Heart left ventricle (tissue), 16 donors: ENCODE measurements around the gene ITPRID1. TPM values are rescaled to one million over a fixed set of nuclear protein-coding genes. Genes with fewer than 3 reads are reported as not detected.

Experiments used
- ATAC-seq, 4 donors: fragments of 200-7000 bp; cut with Tn5 transposase; one replicate each; pipeline ENCODE4 v1.9.1; 2020 to 2022; ENCODE audit warnings: moderate library complexity in 4 of 4, mild to moderate bottlenecking in 3 of 4, moderate number of reproducible peaks in 1 of 4
- DNase-seq, 5 donors: peaks; one replicate each; pipeline ENCODE4 v3.0.0-alpha.2; 2020
- H3K27ac ChIP-seq, 12 donors: fragments of 200-600 bp; sonication (generic) in 4 of 12; one replicate each; pipeline versions ENCODE4 v1.5.0 to v1.8.0; 2016 to 2022; ENCODE audit warnings: mild to moderate bottlenecking in 2 of 12
- H3K27me3 ChIP-seq, 9 donors: fragments of 200-600 bp; sonication (generic) in 2 of 9; one replicate each; pipeline versions ENCODE4 v1.5.1 to v1.8.0; 2016 to 2022; ENCODE audit warnings: mild to moderate bottlenecking in 3 of 9
- H3K36me3 ChIP-seq, 9 donors: fragments of 200-600 bp; sonication (generic) in 2 of 9; one replicate each; pipeline versions ENCODE4 v1.5.0 to v1.8.0; 2018 to 2022; ENCODE audit warnings: mild to moderate bottlenecking in 2 of 9
- H3K4me1 ChIP-seq, 12 donors: fragments of 200-600 bp; sonication (generic) in 4 of 12; one replicate each; pipeline versions ENCODE4 v1.5.0 to v1.8.0; 2016 to 2022; ENCODE audit warnings: mild to moderate bottlenecking in 3 of 12
- H3K4me3 ChIP-seq, 12 donors: fragments of 200-600 bp; sonication (generic) in 4 of 12; one replicate each; pipeline versions ENCODE4 v1.5.0 to v1.8.0; 2017 to 2022; ENCODE audit warnings: mild to moderate bottlenecking in 9 of 12, moderate library complexity in 4 of 12
- H3K9me3 ChIP-seq, 12 donors: fragments of 200-600 bp; sonication (generic) in 4 of 12; one replicate each; pipeline versions ENCODE4 v1.5.0 to v1.8.0; 2016 to 2022; ENCODE audit warnings: mild to moderate bottlenecking in 1 of 12
- POLR2A ChIP-seq, 2 donors: fragments of 450-650 bp; IDR thresholded peaks; one replicate each; pipeline ENCODE4 v1.6.1; 2017; ENCODE audit warnings: antibody characterized with exemption in 2 of 2, mild to moderate bottlenecking in 2 of 2, moderate library complexity in 2 of 2
- WGBS, 4 donors: extraction: QIAGEN DNeasy Blood & Tissue Kit in 2 of 4; methylation state at CpG; one replicate each; pipeline versions ENCODE4 v1.1.5 to v1.1.7; 2013 to 2018; 5-methylcytosine and 5-hydroxymethylcytosine counted together
- intact Hi-C, 10 donors: fragments of 100-400 bp; cut with DNase I; formaldehyde crosslinking; loops; one replicate each; pipeline versions ENCODE4 v1.11.1 to v1.14.2; 2022
- polyA plus RNA-seq, 2 donors: library from polyadenylated mRNA; stranded (reverse); fragments of 200-250 nt; gene quantifications; one replicate each; pipeline ENCODE4 v1.2.3, GENCODE V29; 2013
- total RNA-seq, 9 donors: library from RNA; depleted of rRNA in 2 of 9; stranded (reverse); fragments of >200 nt in 2 of 9; fragmentation: NEBNext Ultra II Directional in 3 of 9; extraction: Animal tissue kit (Norgen Biotek cat#: 25700) in 3 of 9; gene quantifications; one replicate each; pipeline versions ENCODE4 v1.1.0 to v1.2.4, GENCODE V29; 2016 to 2023
- TF ChIP-seq, protein P1 (sequence below), 12 donors: fragments of 200-600 bp; sonication (generic) in 4 of 12; IDR thresholded peaks; one replicate each; pipeline versions ENCODE4 v1.5.0 to v1.8.0; 2018 to 2022; ENCODE audit warnings: antibody characterized with exemption in 12 of 12, mild to moderate bottlenecking in 5 of 12
- donor health status: ischemic (EF 13 %, LVEDD 7.1; RV severe dilation, severe dysfunction).
- donor health status: healthy with polysubstance abuse.
- donor health status: DM: no; HTN: yes; CAD: no.
- donor health status: DM: no; HTN: no; CAD: no.
- donor health status: ischemic (EF 25% LVEDD 6.9; RV normal size, moderate dysfunction).
- donor health status: ischemic (EF 25% LVEDD 5.7; RV mildly dilated, moderate dysfunction).
- donor health status: healthy.
- donor health status: DM: yes; HTN: yes; CAD: no.
- donor health status: ischemic (EF 35%, LVEDD 5.7; RV mildly dilated, moderate dysfunction).
- donor health status: nonischemic (EF 11% LVEDD 7.7; RV severe dilation, severe dysfunction).
- donor health status: DM: yes; HTN: yes; CAD: no.
- donor health status: PGD.
- donor health status: ischemic (EF 29% LVEDD 5.4; RV normal size, mild dysfunction).
- donor health status: nonischemic (EF 23%, LVEDD 6.1; RV moderate dilation, normal function).

Gene ITPRID1
- total and polyA plus RNA-seq, 11 donors, result 0.19 TPM; not detected in 10

DNA sequence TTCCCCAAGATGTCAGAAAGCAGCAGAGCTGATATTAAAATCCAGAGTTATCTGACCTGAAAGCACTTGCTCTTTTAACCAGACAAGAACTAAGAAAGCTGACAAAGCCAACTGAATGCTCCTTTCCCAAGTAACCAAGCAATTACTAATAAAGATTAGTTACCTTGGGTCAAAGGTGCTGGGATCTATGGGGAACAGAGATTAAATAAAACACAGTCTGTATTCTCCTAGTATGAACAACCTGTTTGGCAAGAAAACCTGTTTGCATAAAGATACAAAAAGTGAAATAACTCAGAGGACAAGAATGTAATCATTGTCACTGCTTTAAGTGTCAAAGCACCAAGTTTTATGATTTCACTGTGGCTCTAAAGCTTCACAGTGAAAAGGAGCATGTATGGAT, 35.7 kb downstream of the ITPRID1 start:
- peaks cover 0 to 3% (median 0%) of the 10 kb centered on the region in 12 donors for H3K4me1 ChIP-seq
- no peak for TF ChIP-seq POLR2A (IDR thresholded peaks at IDR 0.05)
- TF ChIP-seq, protein P1, sequence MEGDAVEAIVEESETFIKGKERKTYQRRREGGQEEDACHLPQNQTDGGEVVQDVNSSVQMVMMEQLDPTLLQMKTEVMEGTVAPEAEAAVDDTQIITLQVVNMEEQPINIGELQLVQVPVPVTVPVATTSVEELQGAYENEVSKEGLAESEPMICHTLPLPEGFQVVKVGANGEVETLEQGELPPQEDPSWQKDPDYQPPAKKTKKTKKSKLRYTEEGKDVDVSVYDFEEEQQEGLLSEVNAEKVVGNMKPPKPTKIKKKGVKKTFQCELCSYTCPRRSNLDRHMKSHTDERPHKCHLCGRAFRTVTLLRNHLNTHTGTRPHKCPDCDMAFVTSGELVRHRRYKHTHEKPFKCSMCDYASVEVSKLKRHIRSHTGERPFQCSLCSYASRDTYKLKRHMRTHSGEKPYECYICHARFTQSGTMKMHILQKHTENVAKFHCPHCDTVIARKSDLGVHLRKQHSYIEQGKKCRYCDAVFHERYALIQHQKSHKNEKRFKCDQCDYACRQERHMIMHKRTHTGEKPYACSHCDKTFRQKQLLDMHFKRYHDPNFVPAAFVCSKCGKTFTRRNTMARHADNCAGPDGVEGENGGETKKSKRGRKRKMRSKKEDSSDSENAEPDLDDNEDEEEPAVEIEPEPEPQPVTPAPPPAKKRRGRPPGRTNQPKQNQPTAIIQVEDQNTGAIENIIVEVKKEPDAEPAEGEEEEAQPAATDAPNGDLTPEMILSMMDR (IDR thresholded peaks at IDR 0.05), result no peak
- ATAC-seq (no peak), DNase-seq (no peak)
- no peaks in the 10 kb centered on the region for H3K27me3 ChIP-seq
- H3K4me3 ChIP-seq, result no peak overlapping the region
- H3K9me3 ChIP-seq, result no peaks in the 10 kb centered on the region
- no peaks in the 10 kb centered on the region for H3K36me3 ChIP-seq
- no peak overlapping the region for H3K27ac ChIP-seq
- intact Hi-C loops, result no loop called here

DNA sequence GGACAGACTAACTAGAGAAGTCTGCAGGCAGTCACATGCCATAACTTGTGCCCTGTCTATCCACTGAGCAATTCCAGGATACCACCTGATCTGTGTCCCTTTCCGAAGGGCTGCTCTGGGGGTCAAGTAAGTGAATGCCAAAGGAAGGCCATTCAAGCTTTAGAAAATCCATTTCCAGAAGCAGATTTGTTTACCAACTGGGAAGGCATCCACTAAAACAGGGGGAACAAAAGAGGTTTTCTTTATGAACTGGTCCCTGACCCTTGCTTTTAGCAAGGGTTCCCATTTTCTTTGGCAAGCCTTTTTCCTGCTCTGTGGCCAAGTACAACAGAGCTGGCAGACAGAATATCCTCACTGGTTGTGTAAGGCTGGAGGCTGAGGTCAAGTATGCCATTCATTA, 36.5 kb downstream of the ITPRID1 start:
- 10 to 52% (median 47%) methylated on average over 1 of the region's 1 CpG for WGBS, 4 donors
- TF ChIP-seq POLR2A (IDR thresholded peaks at IDR 0.05), result no peak
- TF ChIP-seq, protein P1 (IDR thresholded peaks at IDR 0.05), result no peak
- DNase-seq (no peak), ATAC-seq (peak in 1 of 4 donors; percentile 41)
- Histone ChIP-seq H3K9me3 (no peaks in the 10 kb centered on the region), H3K27ac (no peak overlapping the region), H3K4me1 (peaks cover 0 to 3% (median 0%) of the 10 kb centered on the region in 12 donors), H3K27me3 (no peaks in the 10 kb centered on the region), H3K36me3 (no peaks in the 10 kb centered on the region), H3K4me3 (no peak overlapping the region)
- intact Hi-C loops, result no loop called here

DNA sequence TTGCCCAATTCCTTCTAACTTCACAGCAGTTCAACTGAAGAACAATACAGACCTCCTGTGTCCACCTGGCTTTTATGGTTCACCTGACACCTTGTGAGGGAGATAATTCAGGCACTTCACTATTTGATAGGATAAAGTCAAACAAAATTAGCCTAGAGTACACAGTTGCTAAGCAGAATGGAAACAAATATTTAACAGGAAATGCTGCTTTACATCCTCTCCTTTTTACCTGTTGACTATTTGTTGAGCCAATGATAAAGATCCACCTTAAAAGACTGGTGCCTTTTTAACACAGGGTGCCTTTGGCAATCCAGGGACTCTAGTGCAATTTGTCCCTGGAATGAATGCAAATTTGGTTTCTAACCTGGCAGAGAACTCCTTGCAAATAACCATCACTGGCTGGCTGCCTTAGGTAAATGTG, 39.8 kb downstream of the ITPRID1 start:
- DNase-seq, result no peak
- peaks cover 0 to 3% (median 0%) of the 10 kb centered on the region in 12 donors for H3K4me1 ChIP-seq
- no peak for ATAC-seq
- H3K4me3 ChIP-seq, result no peak overlapping the region
- TF ChIP-seq, protein P1 (IDR thresholded peaks at IDR 0.05), result no peak
- no peak for TF ChIP-seq POLR2A (IDR thresholded peaks at IDR 0.05)
- H3K27ac ChIP-seq, result no peak overlapping the region
- H3K9me3 ChIP-seq, result no peaks in the 10 kb centered on the region
- intact Hi-C loops, result no loop called here
- H3K27me3 ChIP-seq, result no peaks in the 10 kb centered on the region
- H3K36me3 ChIP-seq, result no peaks in the 10 kb centered on the region

DNA sequence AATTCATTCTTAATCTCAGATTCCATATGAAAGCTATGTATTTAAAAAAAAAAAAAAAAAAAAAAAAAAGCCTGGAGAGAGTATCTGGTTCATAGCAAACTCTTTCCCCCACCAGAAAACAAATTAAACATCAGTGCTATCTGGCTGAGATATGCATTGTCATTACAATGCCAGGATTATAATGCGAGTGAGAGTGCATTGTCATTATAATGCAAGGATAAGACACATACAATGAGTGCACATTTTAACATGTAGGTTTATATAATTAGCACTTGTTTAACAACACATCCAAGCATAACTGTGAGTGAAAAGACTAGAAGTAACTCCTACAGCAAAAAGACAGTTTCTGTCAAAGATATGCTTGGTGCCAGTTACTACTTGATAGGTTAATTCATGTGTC, 48.1 kb downstream of the ITPRID1 start:
- H3K9me3 ChIP-seq, result no peaks in the 10 kb centered on the region
- ATAC-seq (no peak), DNase-seq (no peak)
- H3K27me3 ChIP-seq, result peaks cover 0 to 7% (median 0%) of the 10 kb centered on the region in 9 donors
- TF ChIP-seq POLR2A (IDR thresholded peaks at IDR 0.05), result no peak
- TF ChIP-seq, protein P1 (IDR thresholded peaks at IDR 0.05), result no peak
- no peaks in the 10 kb centered on the region for H3K36me3 ChIP-seq
- intact Hi-C loops, result no loop called here
- no peak overlapping the region for H3K4me3 ChIP-seq
- WGBS, 4 donors, result 52 to 77% (median 72%) methylated on average over 1 of the region's 1 CpG
- no peaks in the 10 kb centered on the region for H3K4me1 ChIP-seq
- no peak overlapping the region for H3K27ac ChIP-seq
